H1 (cell line): ENCODE measurements around the gene ASTN1. TPM values are rescaled to one million over a fixed set of nuclear protein-coding genes. Genes with fewer than 3 reads are reported as not detected.

Source experiments
- CTCF ChIA-PET: fragments of 300-600 bp; sonication (Branson Sonifier 250); formaldehyde crosslinking; loops from one replicate; lab custom pipeline; 2021; ENCODE audit not compliant: partially characterized antibody; lab: Charles Lee
- POLR2A ChIA-PET: fragments of 300-600 bp; sonication (Branson Sonifier 250); formaldehyde crosslinking; loops from one replicate; lab custom pipeline; 2021; ENCODE audit warnings: inconsistent platforms; ENCODE audit not compliant: partially characterized antibody; lab: Charles Lee
- DNase-seq, 2 experiments: peaks; one replicate each; pipeline versions ENCODE4 v3.0.0 to v3.0.0-alpha.2; 2010 to 2022; ENCODE audit warnings: low spot score in 2 of 2, low read depth in 1 of 2, mixed read lengths in 1 of 2
- FAIRE-seq: peaks from 2 replicates; lab custom pipeline; 2011; peaks lifted over from hg19 to GRCh38; lab: Jason Lieb, UNC
- H2AFZ ChIP-seq: 2 replicates; pipeline ENCODE4 v1.8.1; 2012; ENCODE audit warnings: low read length, inconsistent platforms
- H2AK5ac ChIP-seq: 2 replicates; pipeline ENCODE4 v1.6.1; 2013; ENCODE audit warnings: low read depth, low read length
- H2BK120ac ChIP-seq: replicated peaks from 2 replicates; pipeline ENCODE3; 2013; ENCODE audit warnings: low read depth, low read length, inconsistent platforms
- H2BK12ac ChIP-seq: 2 replicates; pipeline ENCODE4 v1.6.1; 2013; ENCODE audit warnings: low read depth, low read length
- H2BK15ac ChIP-seq: 2 replicates; pipeline ENCODE4 v1.6.1; 2013; ENCODE audit warnings: low read length
- H2BK20ac ChIP-seq: 2 replicates; pipeline ENCODE4 v1.6.1; 2013; ENCODE audit warnings: low read length
- H2BK5ac ChIP-seq: 2 replicates; pipeline ENCODE4 v1.6.1; 2013; ENCODE audit warnings: low read depth, low read length
- H3K14ac ChIP-seq: 2 replicates; pipeline ENCODE4 v1.6.1; 2013; ENCODE audit warnings: inconsistent platforms; ENCODE audit not compliant: insufficient read length
- H3K18ac ChIP-seq: 2 replicates; pipeline ENCODE4 v1.6.1; 2013; ENCODE audit warnings: low read length; ENCODE audit errors: extremely low read depth
- H3K23ac ChIP-seq: 2 replicates; pipeline ENCODE4 v1.6.1; 2013; ENCODE audit warnings: inconsistent platforms; ENCODE audit not compliant: insufficient read length
- H3K23me2 ChIP-seq: 2 replicates; pipeline ENCODE4 v1.6.1; 2013; ENCODE audit warnings: low read depth, low read length
- H3K27ac ChIP-seq: 2 replicates; pipeline ENCODE4 v1.6.1; 2011; ENCODE audit warnings: low read depth, low read length, inconsistent platforms
- H3K27me3 ChIP-seq, 4 experiments: replicated peaks in 1 of 4; 1 replicate in 1 of 4; 2 replicates in 3 of 4; pipeline versions ENCODE4 v1.6.1 to v1.8.1; 2011 to 2013; ENCODE audit warnings: low read length in 3 of 4, mild to moderate bottlenecking in 3 of 4, inconsistent platforms in 2 of 4, mixed read lengths in 2 of 4, moderate library complexity in 1 of 4; ENCODE audit not compliant: control insufficient read depth in 3 of 4, insufficient read depth in 3 of 4; ENCODE audit errors: extremely low read depth in 1 of 4
- H3K36me3 ChIP-seq, 4 experiments: 2 replicates each; pipeline versions ENCODE4 v1.6.1 to v1.8.1; 2011 to 2013; ENCODE audit warnings: mild to moderate bottlenecking in 4 of 4, low read length in 3 of 4, moderate library complexity in 2 of 4, control low read depth in 1 of 4, inconsistent platforms in 1 of 4; ENCODE audit not compliant: insufficient read depth in 4 of 4, control insufficient read depth in 2 of 4
- H3K4ac ChIP-seq: replicated peaks from 2 replicates; pipeline ENCODE3; 2013; ENCODE audit warnings: low read length, low read depth, mixed read lengths, inconsistent platforms; ENCODE audit not compliant: insufficient read length
- H3K4me1 ChIP-seq, 4 experiments: replicated peaks in 1 of 4; 1 replicate in 1 of 4; 2 replicates in 3 of 4; pipeline versions ENCODE4 v1.6.1 to v1.8.1; 2011 to 2013; ENCODE audit warnings: low read length in 3 of 4, inconsistent platforms in 2 of 4, mixed read lengths in 1 of 4; ENCODE audit not compliant: insufficient read depth in 4 of 4, control insufficient read depth in 3 of 4
- H3K4me2 ChIP-seq, 2 experiments: 2 replicates each; pipeline versions ENCODE4 v1.6.1 to v1.8.1; 2011 to 2013; ENCODE audit warnings: low read depth in 2 of 2, low read length in 2 of 2, control low read depth in 1 of 2, inconsistent platforms in 1 of 2, mild to moderate bottlenecking in 1 of 2; ENCODE audit not compliant: insufficient read depth in 1 of 2
- H3K4me3 ChIP-seq, 4 experiments: fragments of 200-600, 300-600 bp in 1 of 4; sonication (generic), shearing (Covaris generic), sonication (Bioruptor Twin) in 1 of 4; 2 replicates each; pipeline versions ENCODE4 v1.5.1 to v1.8.1; 2011 to 2016; ENCODE audit warnings: low read length in 4 of 4, low read depth in 3 of 4, control low read depth in 2 of 4, inconsistent platforms in 2 of 4, mild to moderate bottlenecking in 2 of 4, mixed read lengths in 1 of 4, moderate library complexity in 1 of 4; ENCODE audit not compliant: insufficient read depth in 2 of 4; ENCODE audit errors: extremely low read depth in 1 of 4
- H3K56ac ChIP-seq: replicated peaks from 2 replicates; pipeline ENCODE3; 2013; ENCODE audit warnings: low read depth, mild to moderate bottlenecking, mixed read lengths, low read length, inconsistent platforms; ENCODE audit not compliant: insufficient read length
- H3K79me1 ChIP-seq: 2 replicates; pipeline ENCODE4 v1.6.1; 2013; ENCODE audit warnings: low read depth, low read length, control low read depth
- H3K79me2 ChIP-seq, 2 experiments: 2 replicates each; pipeline versions ENCODE4 v1.6.1 to v1.8.1; 2012 to 2013; ENCODE audit warnings: low read length in 2 of 2, mild to moderate bottlenecking in 2 of 2, inconsistent platforms in 1 of 2; ENCODE audit not compliant: insufficient read depth in 2 of 2, control insufficient read depth in 1 of 2
- H3K9ac ChIP-seq, 4 experiments: replicated peaks in 1 of 4; 1 replicate in 1 of 4; 2 replicates in 3 of 4; pipeline versions ENCODE4 v1.6.1 to v1.8.1; 2011 to 2013; ENCODE audit warnings: low read depth in 3 of 4, low read length in 3 of 4, control low read depth in 2 of 4, mild to moderate bottlenecking in 2 of 4, moderate library complexity in 2 of 4, inconsistent platforms in 1 of 4; ENCODE audit errors: extremely low read depth in 1 of 4
- H3K9me3 ChIP-seq, 2 experiments: 2 replicates each; pipeline versions ENCODE4 v1.6.1 to v1.8.1; 2012 to 2013; ENCODE audit warnings: mild to moderate bottlenecking in 2 of 2, moderate library complexity in 2 of 2, control low read depth in 1 of 2, inconsistent platforms in 1 of 2, low read depth in 1 of 2, low read length in 1 of 2, mixed read lengths in 1 of 2; ENCODE audit not compliant: insufficient read depth in 2 of 2
- H4K20me1 ChIP-seq, 2 experiments: replicated peaks in 1 of 2; 2 replicates each; pipeline versions ENCODE3 to v1.8.1; 2011 to 2013; ENCODE audit warnings: inconsistent platforms in 2 of 2, low read length in 2 of 2, mild to moderate bottlenecking in 1 of 2; ENCODE audit not compliant: insufficient read depth in 2 of 2, control insufficient read depth in 1 of 2
- H4K5ac ChIP-seq: 2 replicates; pipeline ENCODE4 v1.6.1; 2013; ENCODE audit warnings: low read length, low read depth, mixed read lengths, inconsistent platforms; ENCODE audit not compliant: insufficient read length
- H4K8ac ChIP-seq: 2 replicates; pipeline ENCODE4 v1.8.0; 2013; ENCODE audit warnings: mild to moderate bottlenecking, moderate library complexity, low read length, inconsistent platforms; ENCODE audit not compliant: insufficient read depth; ENCODE audit errors: extremely low read depth
- H4K91ac ChIP-seq: replicated peaks from 2 replicates; pipeline ENCODE3; 2013; ENCODE audit warnings: low read length, mixed read lengths, inconsistent platforms; ENCODE audit not compliant: insufficient read length
- ASH2L ChIP-seq: fragments of 200-600, 300-600 bp; sonication (generic); IDR thresholded peaks from one replicate; pipeline ENCODE4 v1.7.1; 2017; ENCODE audit warnings: low read length
- CBX8 ChIP-seq: fragments of 300-800, 300-1000 bp; sonication (generic); IDR thresholded peaks from 2 replicates; pipeline ENCODE4 v1.7.1; 2016; ENCODE audit warnings: low read depth, low read length, borderline replicate concordance
- CHD2 ChIP-seq: IDR thresholded peaks from 2 replicates; pipeline ENCODE4 v1.6.1; 2012; ENCODE audit warnings: low read length, improper control_type of control experiment
- KDM1A ChIP-seq: fragments of 200-600, 300-600 bp; sonication (generic); IDR thresholded peaks from 2 replicates; pipeline ENCODE4 v1.7.1; 2016; ENCODE audit warnings: mild to moderate bottlenecking, low read length, borderline replicate concordance
- MAFK ChIP-seq: IDR thresholded peaks from 2 replicates; pipeline ENCODE4 v1.6.1; 2012; ENCODE audit warnings: low read depth, mild to moderate bottlenecking, improper control_type of control experiment, low read length
- NRF1 ChIP-seq: IDR thresholded peaks from 2 replicates; pipeline ENCODE4 v1.6.1; 2011; ENCODE audit warnings: mild to moderate bottlenecking, low read depth, low read length, improper control_type of control experiment
- POLR2AphosphoS5 ChIP-seq: IDR thresholded peaks from 2 replicates; pipeline ENCODE4 v1.6.1; 2011; ENCODE audit warnings: low read depth, low read length
- RFX5 ChIP-seq: IDR thresholded peaks from 2 replicates; pipeline ENCODE4 v1.6.1; 2011; ENCODE audit warnings: low read depth, low read length, improper control_type of control experiment, borderline replicate concordance
- SIN3A ChIP-seq, 2 experiments: IDR thresholded peaks in 1 of 2; conservative IDR thresholded peaks in 1 of 2; 2 replicates each; pipeline ENCODE4 v1.6.1; 2011 to 2012; ENCODE audit warnings: low read length in 2 of 2, improper control_type of control experiment in 1 of 2, low read depth in 1 of 2, mild to moderate bottlenecking in 1 of 2
- SUZ12 ChIP-seq: fragments of 200-600 bp; sonication (generic); IDR thresholded peaks from 2 replicates; pipeline ENCODE4 v1.6.1; 2012; ENCODE audit warnings: mild to moderate bottlenecking, inconsistent platforms, low read length, moderate library complexity, mixed read lengths
- TEAD4 ChIP-seq: IDR thresholded peaks from 2 replicates; pipeline ENCODE4 v1.6.1; 2012; ENCODE audit warnings: low read depth, low read length, inconsistent platforms, mixed read lengths
- USF2 ChIP-seq: IDR thresholded peaks from 2 replicates; pipeline ENCODE4 v1.6.1; 2011; ENCODE audit warnings: low read length, improper control_type of control experiment
- WGBS, 2 experiments: shearing (Covaris generic) in 1 of 2; methylation state at CpG; one replicate each; pipeline versions ENCODE4 v1.1.6 to v1.1.7; 2013 to 2015; ENCODE audit warnings: low lambda C conversion rate in 2 of 2, mixed read lengths in 2 of 2, inconsistent platforms in 1 of 2, low coverage in 1 of 2, missing lambda C conversion rate in 1 of 2; ENCODE audit not compliant: insufficient replicate concordance in 2 of 2, insufficient coverage in 1 of 2, insufficient read length in 1 of 2; ENCODE audit errors: extremely low coverage in 1 of 2, missing lambda C conversion rate in 1 of 2; 5-methylcytosine and 5-hydroxymethylcytosine counted together
- polyA plus RNA-seq, 7 experiments: library from polyadenylated mRNA; depleted of rRNA in 3 of 7; stranded (reverse) in 5 of 7; unstranded in 2 of 7; fragments of >200 nt in 5 of 7; fragments of 200-250 nt in 2 of 7; gene quantifications; 1 replicate in 5 of 7; 2 replicates in 1 of 7; 4 replicates in 1 of 7; pipeline versions ENCODE4 v1.2.1 to v1.2.3, GENCODE V29; 2011 to 2013; ENCODE audit warnings: missing spikeins in 2 of 7, mixed read lengths in 2 of 7
- total RNA-seq: library from RNA; stranded (reverse); fragmentation: NEBNext Ultra II Directional; extraction: Animal tissue kit (Norgen Biotek cat#: 25700); gene quantifications from 2 replicates; pipeline ENCODE4 v1.2.1, GENCODE V29; 2021

The ASTN1 gene
- total and polyA plus RNA-seq, 2 of the 8 experiments (the other 6 are each of a cell fraction or from before 2014, with no cell fraction given), result 2.9 to 4.1 TPM

- H2BK15ac ChIP-seq, result no peak overlapping the region
- ChIA-PET CTCF (interaction anchor here (0.7 to 2.6 kb wide), 8 partner anchors 22 to 205 kb away, joined by 3 to 12 read pairs (median 4); no protein-coding TSS in a partner anchor), POLR2A (no interaction called here)
- no peak overlapping the region for H3K4me3 ChIP-seq
- TF ChIP-seq RFX5 (no peak), ASH2L (no peak), KDM1A (no peak), SUZ12 (no peak), POLR2AphosphoS5 (no peak), CBX8 (no peak), USF2 (no peak), TEAD4 (no peak), MAFK (no peak), CHD2 (no peak), NRF1 (no peak), SIN3A (conservative IDR thresholded peaks at IDR 0.05 in 1 of 2, IDR thresholded peaks at IDR 0.05 in 1 of 2; ENCODE audit: low read depth in 1 of 2, low read length in 2 of 2) (no peak)
- H3K18ac ChIP-seq, result no peak overlapping the region
- H2BK5ac ChIP-seq, result no peak overlapping the region
- no peak overlapping the region for H3K9ac ChIP-seq
- no peaks in the 10 kb centered on the region for H3K79me1 ChIP-seq
- H3K79me2 ChIP-seq, result no peaks in the 10 kb centered on the region
- H4K8ac ChIP-seq, result no peak overlapping the region
- H4K20me1 ChIP-seq, result no peaks in the 10 kb centered on the region
- H4K5ac ChIP-seq, result no peak overlapping the region
- H2BK12ac ChIP-seq, result no peak overlapping the region
- H2BK20ac ChIP-seq, result no peak overlapping the region
- H3K23ac ChIP-seq, result no peak overlapping the region
- H2AFZ ChIP-seq, result no peak overlapping the region
- no peaks in the 10 kb centered on the region; the same call in 1 of the 2 replicates for H3K23me2 ChIP-seq
- WGBS, 2 experiments, result 95% methylated on average over 7 of the region's 7 CpGs; no CpG with 5 or more reads in 1 of the 2 experiments
- no peak overlapping the region for H4K91ac ChIP-seq
- no peak overlapping the region for H3K14ac ChIP-seq
- H3K4ac ChIP-seq, result no peak overlapping the region
- no peaks in the 10 kb centered on the region for H3K9me3 ChIP-seq
- no peak overlapping the region for H3K56ac ChIP-seq
- H2AK5ac ChIP-seq, result no peak overlapping the region
- H3K4me2 ChIP-seq, result no peak overlapping the region
- H3K4me1 ChIP-seq, result no peaks in the 10 kb centered on the region; a peak in 2 of 7 replicates
- no peaks in the 10 kb centered on the region for H3K27me3 ChIP-seq
- FAIRE-seq (no peak), DNase-seq (no peak)
- no peaks in the 10 kb centered on the region for H3K36me3 ChIP-seq
- H2BK120ac ChIP-seq, result no peak overlapping the region
- H3K27ac ChIP-seq, result no peak overlapping the region
Observed at GRCh38 chr1:176976771-176977170, 187.7 kb downstream of the ASTN1 start.
